ENCODE results near the gene KCNK16.
A peak's percentile ranks its signal among the peaks of the same experiment; 100 is the strongest.

Gene KCNK16

DNA sequence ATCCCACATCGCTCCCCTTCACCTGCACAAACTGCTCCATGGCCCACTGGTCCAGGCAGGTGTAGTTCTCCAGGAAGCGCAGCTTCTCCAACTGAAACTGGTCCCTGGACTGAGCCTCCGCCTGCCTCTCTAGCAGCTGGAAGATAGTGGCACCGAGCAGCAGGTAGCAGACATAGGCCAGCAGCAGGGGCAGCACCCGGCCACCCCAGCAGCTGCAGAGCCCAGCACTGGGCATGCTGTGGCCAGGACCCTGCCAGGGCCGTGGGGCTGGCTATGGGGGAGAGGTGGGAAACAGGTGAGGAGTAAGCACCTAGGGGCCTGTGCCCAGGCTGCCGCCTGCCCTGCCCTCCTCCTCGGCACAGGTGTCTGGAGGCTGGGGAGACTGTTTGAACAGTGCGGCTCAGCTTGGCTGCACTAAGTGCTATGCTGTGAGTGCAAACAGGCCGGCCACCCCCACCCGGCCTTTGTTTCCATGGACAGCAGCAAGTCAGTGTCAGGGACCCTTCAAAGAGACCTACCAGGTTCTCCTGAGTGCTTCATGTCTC is at the start of gene KCNK16:
TSS of gene KCNK16 (minus strand) at position 397 of the 545 bp plus-strand sequence. CDS start at position 235, 162 bp downstream.
- no peak for DNase-seq

GRCh38 chr6:39370390-39370789 is 47.9 kb upstream of the KCNK16 start:
- DNase-seq = no peak

DNA sequence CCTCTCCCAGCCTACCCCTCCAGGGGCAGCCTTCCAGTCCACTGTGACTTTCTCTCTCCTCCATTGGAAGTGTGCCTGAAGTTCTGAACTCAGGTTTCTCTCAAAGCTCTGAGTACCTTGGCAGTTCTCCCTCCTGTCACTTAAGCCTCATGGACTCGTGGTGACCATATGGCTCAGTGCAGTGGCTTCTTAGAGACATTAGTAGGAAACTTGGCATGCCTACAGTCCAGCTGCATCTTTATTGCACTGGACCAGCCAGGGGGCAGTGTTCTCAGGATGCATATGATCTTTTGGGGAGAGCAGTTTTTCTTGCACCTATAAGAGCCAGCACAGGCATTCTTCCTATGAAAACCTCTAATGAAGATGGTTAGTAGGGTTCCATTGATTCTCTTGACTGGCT is 47.5 kb upstream of the KCNK16 start:
- no peak for DNase-seq

DNA sequence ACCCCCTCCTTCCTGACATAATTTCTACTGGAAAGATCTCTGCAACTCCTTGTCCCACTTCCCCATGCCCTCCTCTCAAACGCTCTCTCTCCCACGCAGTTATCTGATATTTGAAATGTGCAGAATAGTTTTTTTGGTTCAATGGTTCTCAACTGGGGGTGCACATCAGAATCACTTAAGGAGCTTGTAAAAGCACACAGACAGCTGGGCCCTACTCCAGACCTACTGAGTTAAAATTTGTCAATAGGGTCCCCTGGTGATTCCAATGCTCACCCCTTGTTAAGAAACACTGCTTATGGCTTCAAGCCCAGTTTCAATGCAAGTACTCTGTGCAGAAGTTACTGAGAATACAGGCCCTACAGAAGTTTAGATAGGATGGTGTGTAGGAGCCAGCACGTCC is 45.2 kb upstream of the KCNK16 start:
- DNase-seq = no peak

DNA sequence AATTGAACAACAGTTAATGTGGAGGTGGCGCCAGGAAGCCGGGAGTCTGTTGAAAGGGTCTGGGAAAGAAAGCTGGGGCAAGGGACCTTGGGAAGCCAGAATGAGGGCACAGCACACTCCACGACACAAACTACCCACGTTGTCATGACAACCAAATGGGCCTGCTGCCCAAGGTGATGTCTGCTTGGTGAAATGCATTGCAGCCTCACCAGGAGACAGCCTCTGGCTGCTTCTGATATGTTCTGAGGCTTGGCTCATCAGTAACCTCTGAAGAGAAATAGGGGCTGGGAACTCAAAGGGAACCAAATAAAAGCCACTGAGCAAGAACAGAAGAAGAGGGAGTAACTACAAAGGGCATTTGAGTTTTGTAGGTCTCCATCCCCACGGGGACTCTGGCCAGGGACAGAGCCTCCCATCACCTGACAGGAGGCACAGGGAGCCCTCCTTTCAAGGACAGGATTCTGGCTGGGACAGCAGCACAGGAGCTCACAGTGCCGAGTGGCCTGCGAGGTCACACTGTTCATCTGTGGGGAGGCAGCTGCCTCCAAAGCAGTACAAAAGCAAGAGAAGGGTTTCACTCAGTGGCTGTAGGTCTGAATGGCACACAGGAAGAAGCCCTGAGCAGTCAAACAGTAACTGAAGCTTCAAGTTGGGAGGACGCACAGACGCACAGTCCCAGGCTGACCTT is 44.6 kb upstream of the KCNK16 start:
- no peak for DNase-seq

GRCh38 chr6:39365281-39366074 is 43.0 kb upstream of the KCNK16 start:
- DNase-seq = no peak

DNA sequence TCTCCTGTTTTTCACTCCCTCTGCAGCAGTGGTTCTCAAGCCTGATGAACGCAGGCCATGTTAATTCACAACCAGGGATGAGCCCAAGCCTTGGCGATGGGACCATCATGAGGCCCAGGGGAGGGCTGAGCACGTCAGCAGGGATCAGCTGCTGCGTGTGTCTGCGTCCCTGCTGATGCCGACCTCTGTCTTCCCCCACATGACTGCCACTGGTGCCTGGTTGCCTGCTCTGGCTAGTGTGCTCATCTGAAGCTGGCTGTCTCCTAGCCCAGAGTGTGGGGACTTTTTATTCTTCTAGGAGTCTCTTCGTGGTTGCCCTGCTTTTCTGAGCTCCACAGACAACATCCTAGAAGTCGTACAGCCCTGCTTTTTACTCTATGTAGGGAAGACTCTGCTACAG is 40.8 kb upstream of the KCNK16 start:
- DNase-seq = no peak

DNA sequence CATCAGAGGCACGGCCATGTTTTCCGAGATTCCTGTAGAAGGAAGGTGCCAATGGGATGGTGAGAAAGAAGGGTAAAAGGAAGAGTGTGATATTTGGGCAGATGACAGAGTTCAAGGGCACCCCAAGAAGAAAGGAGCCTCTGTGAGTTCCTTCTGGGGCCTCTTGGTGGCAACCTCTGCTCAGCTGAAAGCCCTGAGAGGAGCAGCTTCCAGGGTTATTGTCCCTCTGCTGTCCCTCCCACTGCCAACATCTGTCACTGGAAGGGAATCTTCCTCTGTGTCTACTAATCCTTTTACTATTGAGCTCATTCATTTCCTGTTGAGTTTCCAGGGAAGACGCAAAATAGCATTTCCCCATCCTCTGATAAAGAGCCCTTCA is 40.0 kb upstream of the KCNK16 start:
- DNase-seq = peak; percentile 34

- peak; percentile 87 for DNase-seq
Measured at GRCh38 chr6:39361657-39362486, 39.4 kb upstream of the KCNK16 start.

DNA sequence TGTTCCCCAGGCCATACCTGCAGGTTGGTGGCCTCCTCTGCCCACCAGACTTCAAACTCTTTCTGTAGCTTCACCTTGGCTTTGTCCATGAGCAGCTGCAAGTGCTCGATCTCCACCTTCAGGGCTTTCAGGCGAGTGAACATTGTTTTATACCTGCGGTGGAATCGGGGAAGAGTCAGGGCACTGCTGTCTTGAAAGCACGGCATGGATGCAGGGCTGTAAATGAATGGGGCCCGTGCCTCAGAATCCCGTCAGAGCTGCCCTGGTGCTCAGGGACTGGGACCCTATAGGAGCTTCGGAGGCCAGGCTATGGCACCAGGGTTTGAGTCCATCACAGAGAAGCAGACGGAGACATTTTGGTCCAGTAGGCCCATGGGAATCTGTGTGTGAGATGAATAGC is 37.9 kb upstream of the KCNK16 start:
- DNase-seq = no peak

- DNase-seq = peak; percentile 57
Measured at GRCh38 chr6:39357998-39358686, 35.6 kb upstream of the KCNK16 start.

DNA sequence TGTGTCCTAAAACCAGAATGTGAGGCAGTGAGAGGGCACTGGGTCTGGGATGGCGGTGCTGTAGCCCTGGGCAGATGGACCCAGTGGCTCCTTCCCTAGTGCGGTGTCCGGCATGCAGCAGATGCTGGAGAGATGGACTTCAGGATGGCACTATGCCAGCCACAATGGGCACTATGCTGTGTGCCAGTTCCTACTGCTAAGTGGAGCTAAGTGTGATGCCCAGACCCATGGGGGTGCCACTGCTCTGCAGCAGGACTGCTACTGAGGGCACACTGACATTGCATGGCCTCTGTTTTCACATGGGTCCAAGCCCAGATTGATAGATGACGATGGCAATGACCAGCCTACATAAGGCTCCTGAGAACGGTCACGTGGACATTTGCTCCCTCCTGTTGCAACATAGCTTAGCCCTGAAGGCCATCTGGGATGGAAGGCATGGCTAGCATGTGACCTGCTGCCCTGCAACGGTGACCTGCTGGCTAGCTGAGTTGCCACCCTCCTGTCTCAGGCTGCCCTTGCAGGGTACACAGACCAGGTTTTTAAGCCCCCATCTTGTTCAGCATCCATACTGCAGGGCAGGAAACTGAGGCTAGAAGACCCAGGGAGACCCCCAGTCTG is 31.3 kb upstream of the KCNK16 start:
- no peak for DNase-seq

GRCh38 chr6:39350723-39351505 is 28.4 kb upstream of the KCNK16 start:
- DNase-seq = no peak

GRCh38 chr6:39348740-39349139 is 26.2 kb upstream of the KCNK16 start:
- DNase-seq = no peak

GRCh38 chr6:39347906-39348585 is 25.5 kb upstream of the KCNK16 start:
- peak; percentile 80 for DNase-seq

GRCh38 chr6:39347206-39347605 is 24.7 kb upstream of the KCNK16 start:
- DNase-seq = no peak

GRCh38 chr6:39344821-39345280 is 22.3 kb upstream of the KCNK16 start:
- peak; percentile 32 for DNase-seq

- no peak for DNase-seq
Measured at GRCh38 chr6:39343396-39343870, 20.9 kb upstream of the KCNK16 start.

DNA sequence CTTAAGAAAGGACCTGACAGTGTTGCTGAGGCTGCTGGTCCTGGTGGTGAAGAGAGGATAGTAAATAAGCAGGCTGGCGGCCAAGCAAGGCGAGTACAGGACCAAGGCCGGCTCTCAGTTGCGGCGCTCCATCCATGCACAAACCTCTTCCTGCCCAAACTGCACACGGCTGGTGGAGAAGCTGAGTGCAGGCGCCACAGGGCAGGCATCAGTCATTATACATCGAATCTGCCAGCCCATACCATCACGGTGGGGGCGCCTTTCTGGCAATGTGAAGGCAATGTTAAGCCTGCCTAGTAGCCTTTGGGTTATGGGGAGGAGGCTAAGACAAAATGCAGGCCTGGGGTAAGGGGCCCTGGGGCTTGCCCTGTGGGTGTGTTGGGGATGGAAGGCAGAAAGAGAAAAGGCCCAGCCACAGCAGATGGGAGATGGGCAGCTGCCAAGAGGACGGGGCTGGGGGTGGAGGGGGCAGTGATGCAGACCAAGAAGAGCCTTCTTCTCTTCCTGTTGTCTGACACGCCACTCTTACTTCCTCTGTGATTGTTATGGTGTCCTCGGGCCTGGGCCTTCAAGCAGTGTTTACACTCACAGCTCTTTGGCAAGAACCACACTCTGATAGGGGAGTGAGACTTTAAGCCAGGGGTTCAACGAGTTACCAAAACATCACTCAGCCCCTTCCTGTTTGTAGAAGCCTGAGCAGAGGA is 20.3 kb upstream of the KCNK16 start:
- peak; percentile 32 for DNase-seq

GRCh38 chr6:39341937-39342336 is 19.4 kb upstream of the KCNK16 start:
- no peak for DNase-seq
